ENCODE results near the gene NHSL2.

- TF ChIP-seq ZNF280B (CRISPR knock-in tag; IDR thresholded peaks at IDR 0.05; ENCODE audit: borderline replicate concordance): no peak
- no peak for TF ChIP-seq BCL6 (CRISPR knock-in tag; IDR thresholded peaks at IDR 0.05)
- TF ChIP-seq GMEB2 (CRISPR knock-in tag; IDR thresholded peaks at IDR 0.05; ENCODE audit: low read depth): no peak
- no peak for TF ChIP-seq ZNF326 (CRISPR knock-in tag; IDR thresholded peaks at IDR 0.05; ENCODE audit: borderline replicate concordance)
- no peak for TF ChIP-seq FOXJ3 (CRISPR knock-in tag; IDR thresholded peaks at IDR 0.05; ENCODE audit: borderline replicate concordance)
- TF ChIP-seq POLR2A (IDR thresholded peaks at IDR 0.05; ENCODE audit: insufficient read depth in 1 of 2, low read depth in 2 of 2, low read length in 2 of 2): no peak
- TF ChIP-seq CREB1 (IDR thresholded peaks at IDR 0.05): no peak
- no peak for TF ChIP-seq CREB1 (CRISPR knock-in tag; IDR thresholded peaks at IDR 0.05)
- TF ChIP-seq, protein P1, sequence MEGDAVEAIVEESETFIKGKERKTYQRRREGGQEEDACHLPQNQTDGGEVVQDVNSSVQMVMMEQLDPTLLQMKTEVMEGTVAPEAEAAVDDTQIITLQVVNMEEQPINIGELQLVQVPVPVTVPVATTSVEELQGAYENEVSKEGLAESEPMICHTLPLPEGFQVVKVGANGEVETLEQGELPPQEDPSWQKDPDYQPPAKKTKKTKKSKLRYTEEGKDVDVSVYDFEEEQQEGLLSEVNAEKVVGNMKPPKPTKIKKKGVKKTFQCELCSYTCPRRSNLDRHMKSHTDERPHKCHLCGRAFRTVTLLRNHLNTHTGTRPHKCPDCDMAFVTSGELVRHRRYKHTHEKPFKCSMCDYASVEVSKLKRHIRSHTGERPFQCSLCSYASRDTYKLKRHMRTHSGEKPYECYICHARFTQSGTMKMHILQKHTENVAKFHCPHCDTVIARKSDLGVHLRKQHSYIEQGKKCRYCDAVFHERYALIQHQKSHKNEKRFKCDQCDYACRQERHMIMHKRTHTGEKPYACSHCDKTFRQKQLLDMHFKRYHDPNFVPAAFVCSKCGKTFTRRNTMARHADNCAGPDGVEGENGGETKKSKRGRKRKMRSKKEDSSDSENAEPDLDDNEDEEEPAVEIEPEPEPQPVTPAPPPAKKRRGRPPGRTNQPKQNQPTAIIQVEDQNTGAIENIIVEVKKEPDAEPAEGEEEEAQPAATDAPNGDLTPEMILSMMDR (CRISPR knock-in tag; IDR thresholded peaks at IDR 0.05): no peak
- TF ChIP-seq KAT8 (CRISPR knock-in tag; IDR thresholded peaks at IDR 0.05): no peak
- TF ChIP-seq TAF1 (CRISPR knock-in tag; IDR thresholded peaks at IDR 0.05): no peak
- TF ChIP-seq, protein P2, sequence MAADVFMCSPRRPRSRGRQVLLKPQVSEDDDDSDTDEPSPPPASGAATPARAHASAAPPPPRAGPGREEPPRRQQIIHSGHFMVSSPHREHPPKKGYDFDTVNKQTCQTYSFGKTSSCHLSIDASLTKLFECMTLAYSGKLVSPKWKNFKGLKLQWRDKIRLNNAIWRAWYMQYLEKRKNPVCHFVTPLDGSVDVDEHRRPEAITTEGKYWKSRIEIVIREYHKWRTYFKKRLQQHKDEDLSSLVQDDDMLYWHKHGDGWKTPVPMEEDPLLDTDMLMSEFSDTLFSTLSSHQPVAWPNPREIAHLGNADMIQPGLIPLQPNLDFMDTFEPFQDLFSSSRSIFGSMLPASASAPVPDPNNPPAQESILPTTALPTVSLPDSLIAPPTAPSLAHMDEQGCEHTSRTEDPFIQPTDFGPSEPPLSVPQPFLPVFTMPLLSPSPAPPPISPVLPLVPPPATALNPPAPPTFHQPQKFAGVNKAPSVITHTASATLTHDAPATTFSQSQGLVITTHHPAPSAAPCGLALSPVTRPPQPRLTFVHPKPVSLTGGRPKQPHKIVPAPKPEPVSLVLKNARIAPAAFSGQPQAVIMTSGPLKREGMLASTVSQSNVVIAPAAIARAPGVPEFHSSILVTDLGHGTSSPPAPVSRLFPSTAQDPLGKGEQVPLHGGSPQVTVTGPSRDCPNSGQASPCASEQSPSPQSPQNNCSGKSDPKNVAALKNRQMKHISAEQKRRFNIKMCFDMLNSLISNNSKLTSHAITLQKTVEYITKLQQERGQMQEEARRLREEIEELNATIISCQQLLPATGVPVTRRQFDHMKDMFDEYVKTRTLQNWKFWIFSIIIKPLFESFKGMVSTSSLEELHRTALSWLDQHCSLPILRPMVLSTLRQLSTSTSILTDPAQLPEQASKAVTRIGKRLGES (CRISPR knock-in tag; IDR thresholded peaks at IDR 0.05; ENCODE audit: borderline replicate concordance): no peak
- TF ChIP-seq SNAI1 (CRISPR knock-in tag; IDR thresholded peaks at IDR 0.05; ENCODE audit: borderline replicate concordance): no peak
- TF ChIP-seq, protein P3, sequence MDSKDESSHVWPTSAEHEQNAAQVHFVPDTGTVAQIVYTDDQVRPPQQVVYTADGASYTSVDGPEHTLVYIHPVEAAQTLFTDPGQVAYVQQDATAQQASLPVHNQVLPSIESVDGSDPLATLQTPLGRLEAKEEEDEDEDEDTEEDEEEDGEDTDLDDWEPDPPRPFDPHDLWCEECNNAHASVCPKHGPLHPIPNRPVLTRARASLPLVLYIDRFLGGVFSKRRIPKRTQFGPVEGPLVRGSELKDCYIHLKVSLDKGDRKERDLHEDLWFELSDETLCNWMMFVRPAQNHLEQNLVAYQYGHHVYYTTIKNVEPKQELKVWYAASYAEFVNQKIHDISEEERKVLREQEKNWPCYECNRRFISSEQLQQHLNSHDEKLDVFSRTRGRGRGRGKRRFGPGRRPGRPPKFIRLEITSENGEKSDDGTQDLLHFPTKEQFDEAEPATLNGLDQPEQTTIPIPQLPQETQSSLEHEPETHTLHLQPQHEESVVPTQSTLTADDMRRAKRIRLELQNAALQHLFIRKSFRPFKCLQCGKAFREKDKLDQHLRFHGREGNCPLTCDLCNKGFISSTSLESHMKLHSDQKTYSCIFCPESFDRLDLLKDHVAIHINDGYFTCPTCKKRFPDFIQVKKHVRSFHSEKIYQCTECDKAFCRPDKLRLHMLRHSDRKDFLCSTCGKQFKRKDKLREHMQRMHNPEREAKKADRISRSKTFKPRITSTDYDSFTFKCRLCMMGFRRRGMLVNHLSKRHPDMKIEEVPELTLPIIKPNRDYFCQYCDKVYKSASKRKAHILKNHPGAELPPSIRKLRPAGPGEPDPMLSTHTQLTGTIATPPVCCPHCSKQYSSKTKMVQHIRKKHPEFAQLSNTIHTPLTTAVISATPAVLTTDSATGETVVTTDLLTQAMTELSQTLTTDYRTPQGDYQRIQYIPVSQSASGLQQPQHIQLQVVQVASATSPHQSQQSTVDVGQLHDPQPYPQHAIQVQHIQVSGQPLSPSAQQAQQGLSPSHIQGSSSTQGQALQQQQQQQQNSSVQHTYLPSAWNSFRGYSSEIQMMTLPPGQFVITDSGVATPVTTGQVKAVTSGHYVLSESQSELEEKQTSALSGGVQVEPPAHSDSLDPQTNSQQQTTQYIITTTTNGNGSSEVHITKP (CRISPR knock-in tag; IDR thresholded peaks at IDR 0.05; ENCODE audit: low read depth): no peak
- no peak for TF ChIP-seq ZFX (CRISPR knock-in tag; IDR thresholded peaks at IDR 0.05; ENCODE audit: low read depth)
These were observed 219.6 kb downstream of the NHSL2 start for GRCh38 chrX:72130156-72130761.

Data from HepG2 (cell line).